ENCODE data around the gene ABI3BP. TPM values are rescaled to one million over a fixed set of nuclear protein-coding genes. Genes with fewer than 3 reads are reported as not detected.

ABI3BP gene
- total RNA-seq, 1 experiment from 2014 or later, result 0.74 TPM

DNA sequence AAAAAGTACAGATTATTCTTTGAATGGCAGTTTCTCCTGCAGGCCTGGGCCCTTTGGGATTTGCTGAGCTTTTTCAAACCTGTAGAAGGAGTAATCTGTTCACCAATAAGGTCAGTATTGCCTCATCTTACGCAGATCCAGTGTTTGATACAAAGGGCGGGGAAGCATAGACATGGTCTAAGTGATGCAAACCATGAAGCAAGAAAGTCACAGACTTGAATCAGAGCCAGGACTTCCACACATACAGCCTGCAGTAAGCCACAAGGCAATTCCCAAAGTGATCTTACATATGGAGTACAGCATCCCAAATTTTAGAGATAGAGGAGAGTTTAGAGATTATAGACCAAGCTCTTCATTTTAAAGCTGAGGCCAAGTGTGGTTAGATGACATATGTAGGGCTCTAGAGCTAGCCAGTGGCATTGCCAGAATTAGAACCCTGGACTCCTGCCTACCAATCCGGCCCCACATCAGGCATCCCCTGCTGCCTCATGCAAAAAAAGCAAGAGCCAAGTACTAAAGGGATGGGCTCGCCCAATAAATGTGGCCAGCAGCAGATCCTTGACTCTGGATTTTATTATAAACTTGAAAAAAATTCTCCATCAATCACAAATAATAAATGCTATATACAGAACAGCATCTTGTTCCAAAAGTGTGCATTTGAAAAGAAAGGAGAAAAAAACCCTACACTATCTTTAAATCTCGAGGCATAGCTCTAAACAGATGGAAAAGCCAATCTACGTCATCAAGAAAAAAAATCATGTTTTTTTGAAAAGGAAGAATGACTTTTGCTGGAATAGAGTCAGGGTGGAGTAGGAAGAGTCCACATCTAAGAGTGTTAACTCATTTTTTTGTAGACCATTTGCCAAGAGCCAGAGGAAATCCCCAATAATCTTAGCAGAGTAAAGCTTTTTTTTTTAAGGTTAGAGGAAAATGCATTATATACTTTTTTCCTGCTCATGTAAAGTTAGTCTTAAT lies 24.0 kb downstream of the ABI3BP start:
- ATAC-seq, result no peak
- Mint-ChIP-seq H3K9me3 (peaks cover 6% of the 10 kb centered on the region), H3K4me3 (no peak overlapping the region), H3K27ac (no peak overlapping the region), H3K27me3 (ENCODE audit: low read depth) (no peaks in the 10 kb centered on the region), H3K4me1 (no peaks in the 10 kb centered on the region), H3K36me3 (no peaks in the 10 kb centered on the region)
- TF ChIP-seq ZNF219 (CRISPR knock-in tag; IDR thresholded peaks at IDR 0.05; ENCODE audit: borderline replicate concordance) (no peak), ERG (CRISPR knock-in tag; IDR thresholded peaks at IDR 0.05) (no peak), ZNF396 (CRISPR knock-in tag; IDR thresholded peaks at IDR 0.05; ENCODE audit: borderline replicate concordance) (no peak), FOXJ3 (CRISPR knock-in tag; IDR thresholded peaks at IDR 0.05; ENCODE audit: borderline replicate concordance) (no peak), GRHL2 (CRISPR knock-in tag; IDR thresholded peaks at IDR 0.05; ENCODE audit: insufficient replicate concordance, severe bottlenecking) (no peak), GABPB1 (CRISPR knock-in tag; IDR thresholded peaks at IDR 0.05) (no peak), HMGA2 (CRISPR knock-in tag; IDR thresholded peaks at IDR 0.05) (no peak), ZNF121 (CRISPR knock-in tag; IDR thresholded peaks at IDR 0.05) (no peak)
- TF ChIP-seq, protein P1, sequence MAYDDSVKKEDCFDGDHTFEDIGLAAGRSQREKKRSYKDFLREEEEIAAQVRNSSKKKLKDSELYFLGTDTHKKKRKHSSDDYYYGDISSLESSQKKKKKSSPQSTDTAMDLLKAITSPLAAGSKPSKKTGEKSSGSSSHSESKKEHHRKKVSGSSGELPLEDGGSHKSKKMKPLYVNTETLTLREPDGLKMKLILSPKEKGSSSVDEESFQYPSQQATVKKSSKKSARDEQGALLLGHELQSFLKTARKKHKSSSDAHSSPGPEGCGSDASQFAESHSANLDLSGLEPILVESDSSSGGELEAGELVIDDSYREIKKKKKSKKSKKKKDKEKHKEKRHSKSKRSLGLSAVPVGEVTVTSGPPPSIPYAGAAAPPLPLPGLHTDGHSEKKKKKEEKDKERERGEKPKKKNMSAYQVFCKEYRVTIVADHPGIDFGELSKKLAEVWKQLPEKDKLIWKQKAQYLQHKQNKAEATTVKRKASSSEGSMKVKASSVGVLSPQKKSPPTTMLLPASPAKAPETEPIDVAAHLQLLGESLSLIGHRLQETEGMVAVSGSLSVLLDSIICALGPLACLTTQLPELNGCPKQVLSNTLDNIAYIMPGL (CRISPR knock-in tag; IDR thresholded peaks at IDR 0.05), result no peak
- TF ChIP-seq, protein P2, sequence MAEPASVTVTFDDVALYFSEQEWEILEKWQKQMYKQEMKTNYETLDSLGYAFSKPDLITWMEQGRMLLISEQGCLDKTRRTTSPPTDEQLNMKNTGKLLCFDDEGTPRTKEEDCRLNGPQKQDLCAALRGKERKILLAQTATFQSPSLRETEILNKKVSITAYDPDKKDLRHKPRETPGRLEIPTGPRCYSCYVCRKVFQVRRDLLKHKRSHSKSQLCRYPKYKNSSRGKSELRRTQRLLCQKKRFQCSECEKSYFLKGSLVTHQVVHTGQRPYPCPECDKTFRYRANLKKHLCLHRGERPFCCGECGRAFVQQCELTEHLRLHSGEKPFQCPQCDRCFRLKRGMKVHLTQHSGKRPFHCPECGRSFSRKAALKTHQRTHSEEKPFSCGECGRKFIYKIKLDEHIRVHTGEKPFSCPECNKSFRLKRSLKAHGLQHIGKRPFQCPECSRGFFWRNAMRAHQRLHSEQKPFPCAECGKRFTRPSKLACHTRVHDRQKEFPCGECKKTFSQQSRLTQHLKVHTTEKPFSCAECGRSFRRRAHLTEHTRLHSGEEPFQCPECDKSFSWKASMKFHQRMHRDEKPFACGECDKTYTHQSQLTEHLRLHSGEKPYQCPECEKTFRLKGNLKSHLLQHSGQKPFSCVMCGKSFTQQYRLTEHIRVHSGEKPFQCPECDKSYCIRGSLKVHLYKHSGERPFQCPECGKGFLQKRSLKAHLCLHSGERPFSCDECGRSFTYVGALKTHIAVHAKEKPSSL (CRISPR knock-in tag; conservative IDR thresholded peaks at IDR 0.05), result no peak
- TF ChIP-seq, protein P3, sequence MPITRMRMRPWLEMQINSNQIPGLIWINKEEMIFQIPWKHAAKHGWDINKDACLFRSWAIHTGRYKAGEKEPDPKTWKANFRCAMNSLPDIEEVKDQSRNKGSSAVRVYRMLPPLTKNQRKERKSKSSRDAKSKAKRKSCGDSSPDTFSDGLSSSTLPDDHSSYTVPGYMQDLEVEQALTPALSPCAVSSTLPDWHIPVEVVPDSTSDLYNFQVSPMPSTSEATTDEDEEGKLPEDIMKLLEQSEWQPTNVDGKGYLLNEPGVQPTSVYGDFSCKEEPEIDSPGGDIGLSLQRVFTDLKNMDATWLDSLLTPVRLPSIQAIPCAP (CRISPR knock-in tag; IDR thresholded peaks at IDR 0.05), result no peak
- TF ChIP-seq, protein P4, sequence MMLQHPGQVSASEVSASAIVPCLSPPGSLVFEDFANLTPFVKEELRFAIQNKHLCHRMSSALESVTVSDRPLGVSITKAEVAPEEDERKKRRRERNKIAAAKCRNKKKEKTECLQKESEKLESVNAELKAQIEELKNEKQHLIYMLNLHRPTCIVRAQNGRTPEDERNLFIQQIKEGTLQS (CRISPR knock-in tag; conservative IDR thresholded peaks at IDR 0.05), result no peak
- no peak for DNase-seq (ENCODE audit: low spot score)
- POLR2A ChIA-PET, result no interaction called here
- CTCF ChIA-PET, result no interaction called here

DNA sequence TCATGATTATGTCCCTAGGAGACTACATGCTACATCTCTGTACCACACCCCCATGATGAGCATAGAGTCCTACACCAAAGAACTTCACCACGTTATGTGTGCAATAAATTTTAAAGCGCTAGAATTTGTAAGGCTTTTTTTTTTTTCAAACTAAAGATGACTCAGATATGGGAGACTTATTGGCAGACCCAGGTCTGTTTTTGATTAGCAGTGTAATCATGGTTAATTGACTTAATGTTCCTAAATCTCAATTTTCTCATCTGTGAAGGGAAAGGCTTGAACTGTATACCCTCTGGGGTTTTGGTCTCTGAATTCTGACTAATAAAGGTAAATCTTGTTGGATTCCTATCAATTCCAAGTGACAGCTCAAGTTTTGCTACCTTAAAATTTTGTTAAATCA lies 26.4 kb downstream of the ABI3BP start:
- ChIA-PET CTCF (no interaction called here), POLR2A (no interaction called here)
- no peak overlapping the region for H3K4me3 Mint-ChIP-seq
- DNase-seq (ENCODE audit: low spot score), result no peak
- no peaks in the 10 kb centered on the region for H3K4me1 Mint-ChIP-seq
- TF ChIP-seq, protein P5, sequence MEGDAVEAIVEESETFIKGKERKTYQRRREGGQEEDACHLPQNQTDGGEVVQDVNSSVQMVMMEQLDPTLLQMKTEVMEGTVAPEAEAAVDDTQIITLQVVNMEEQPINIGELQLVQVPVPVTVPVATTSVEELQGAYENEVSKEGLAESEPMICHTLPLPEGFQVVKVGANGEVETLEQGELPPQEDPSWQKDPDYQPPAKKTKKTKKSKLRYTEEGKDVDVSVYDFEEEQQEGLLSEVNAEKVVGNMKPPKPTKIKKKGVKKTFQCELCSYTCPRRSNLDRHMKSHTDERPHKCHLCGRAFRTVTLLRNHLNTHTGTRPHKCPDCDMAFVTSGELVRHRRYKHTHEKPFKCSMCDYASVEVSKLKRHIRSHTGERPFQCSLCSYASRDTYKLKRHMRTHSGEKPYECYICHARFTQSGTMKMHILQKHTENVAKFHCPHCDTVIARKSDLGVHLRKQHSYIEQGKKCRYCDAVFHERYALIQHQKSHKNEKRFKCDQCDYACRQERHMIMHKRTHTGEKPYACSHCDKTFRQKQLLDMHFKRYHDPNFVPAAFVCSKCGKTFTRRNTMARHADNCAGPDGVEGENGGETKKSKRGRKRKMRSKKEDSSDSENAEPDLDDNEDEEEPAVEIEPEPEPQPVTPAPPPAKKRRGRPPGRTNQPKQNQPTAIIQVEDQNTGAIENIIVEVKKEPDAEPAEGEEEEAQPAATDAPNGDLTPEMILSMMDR (IDR thresholded peaks at IDR 0.05), result no peak
- TF ChIP-seq ZNF263 (CRISPR knock-in tag; IDR thresholded peaks at IDR 0.05; ENCODE audit: low read depth) (no peak), ZSCAN18 (CRISPR knock-in tag; IDR thresholded peaks at IDR 0.05) (no peak), FOXP1 (CRISPR knock-in tag; IDR thresholded peaks at IDR 0.05; ENCODE audit: borderline replicate concordance) (no peak)
- H3K27ac Mint-ChIP-seq, result no peak overlapping the region
- no peak for ATAC-seq
- no peaks in the 10 kb centered on the region for H3K27me3 Mint-ChIP-seq (ENCODE audit: low read depth)
- H3K36me3 Mint-ChIP-seq, result no peaks in the 10 kb centered on the region
- H3K9me3 Mint-ChIP-seq, result peaks cover 6% of the 10 kb centered on the region
